Body of pancreas (tissue), 4 donors: ENCODE results near the gene UBR7.

Source experiments
- CTCF ChIP-seq, 7 experiments: fragments of 450-650 bp in 4 of 7; fragments of 200-600 bp in 3 of 7; sonication (generic) in 3 of 7; IDR thresholded peaks; one replicate each; pipeline ENCODE4 v1.5.1; 2016 to 2019; ENCODE audit warnings: antibody characterized with exemption in 7 of 7
- POLR2A ChIP-seq, 3 donors: fragments of 450-650 bp; IDR thresholded peaks; one replicate each; pipeline ENCODE4 v1.6.1; 2016; ENCODE audit warnings: antibody characterized with exemption in 3 of 3, mild to moderate bottlenecking in 2 of 3

GRCh38 chr14:93201155-93201704 lies 5.8 kb upstream of the UBR7 start:
- no peak for TF ChIP-seq CTCF (IDR thresholded peaks at IDR 0.05)
- TF ChIP-seq POLR2A (IDR thresholded peaks at IDR 0.05), result no peak
